HepG2 (cell line): ENCODE measurements around the gene PIP5K1C. TPM values are rescaled to one million over a fixed set of nuclear protein-coding genes. Genes with fewer than 3 reads are reported as not detected.

Experiments
- RFX5 ChIP-seq: IDR thresholded peaks from 2 replicates; pipeline ENCODE4 v1.6.1; 2011; ENCODE audit warnings: low read depth, low read length, improper control_type of control experiment
- ZKSCAN1 ChIP-seq: fragments of 150-350 bp; IDR thresholded peaks from 2 replicates; pipeline ENCODE4 v1.6.1; 2014; ENCODE audit warnings: low read length
- ZNF253 ChIP-seq: sonication (generic); formaldehyde crosslinking; IDR thresholded peaks from 2 replicates; pipeline ENCODE4 v1.8.0; 2022; ENCODE audit warnings: mild to moderate bottlenecking, missing genetic modification reagents, borderline replicate concordance
- ZNF354B ChIP-seq: sonication (generic); formaldehyde crosslinking; IDR thresholded peaks from 2 replicates; pipeline ENCODE4 v1.8.0; 2022; ENCODE audit warnings: mild to moderate bottlenecking, missing genetic modification reagents
- polyA plus RNA-seq, 8 experiments: library from polyadenylated mRNA; depleted of rRNA in 3 of 8; stranded (reverse) in 7 of 8; unstranded in 1 of 8; fragments of >200 nt; fragmentation: Illumina TruSeq in 4 of 8; extraction: Trizol in 4 of 8; gene quantifications; 2 replicates each; pipeline versions ENCODE4 v1.2.1 to v1.2.3, GENCODE V29; 2011 to 2016; ENCODE audit warnings: low read depth in 4 of 8, missing spikeins in 1 of 8, mixed read lengths in 1 of 8; ENCODE audit not compliant: insufficient read depth in 1 of 8
- total RNA-seq, 5 experiments: library from RNA; depleted of rRNA; stranded (reverse); fragments of >200 nt; fragmentation: Illumina TruSeq; extraction: Trizol; gene quantifications; 2 replicates each; pipeline ENCODE4 v1.2.3, GENCODE V29; 2016; ENCODE audit warnings: low read depth in 1 of 5
- TF ChIP-seq, protein P1 (sequence below), 2 experiments: sonication (generic) in 1 of 2; formaldehyde crosslinking in 1 of 2; IDR thresholded peaks; 2 replicates each; pipeline versions ENCODE4 v1.4.0 to v1.6.1; 2016 to 2020; ENCODE audit warnings: borderline replicate concordance in 1 of 2, low read depth in 1 of 2, mild to moderate bottlenecking in 1 of 2, missing genetic modification reagents in 1 of 2
- TF ChIP-seq, protein P2 (sequence below): sonication (generic); formaldehyde crosslinking; IDR thresholded peaks from 2 replicates; pipeline ENCODE4 v1.4.0; 2020; ENCODE audit warnings: missing genetic modification reagents
- TF ChIP-seq, protein P3 (sequence below): sonication (generic); formaldehyde crosslinking; IDR thresholded peaks from 2 replicates; pipeline ENCODE4 v1.4.0; 2020; ENCODE audit warnings: missing genetic modification reagents
- TF ChIP-seq, protein P4 (sequence below): sonication (generic); formaldehyde crosslinking; IDR thresholded peaks from 2 replicates; pipeline ENCODE4 v1.5.0; 2020; ENCODE audit warnings: mild to moderate bottlenecking, missing genetic modification reagents, borderline replicate concordance
- TF ChIP-seq, protein P5 (sequence below): sonication (generic); formaldehyde crosslinking; IDR thresholded peaks from 2 replicates; pipeline ENCODE4 v1.4.0; 2020; ENCODE audit warnings: missing genetic modification reagents

Gene PIP5K1C
- total and polyA plus RNA-seq, 2 of the 13 experiments (the other 11 are each of a cell fraction or from before 2014, with no cell fraction given) = 3.6 to 4.3 TPM

DNA sequence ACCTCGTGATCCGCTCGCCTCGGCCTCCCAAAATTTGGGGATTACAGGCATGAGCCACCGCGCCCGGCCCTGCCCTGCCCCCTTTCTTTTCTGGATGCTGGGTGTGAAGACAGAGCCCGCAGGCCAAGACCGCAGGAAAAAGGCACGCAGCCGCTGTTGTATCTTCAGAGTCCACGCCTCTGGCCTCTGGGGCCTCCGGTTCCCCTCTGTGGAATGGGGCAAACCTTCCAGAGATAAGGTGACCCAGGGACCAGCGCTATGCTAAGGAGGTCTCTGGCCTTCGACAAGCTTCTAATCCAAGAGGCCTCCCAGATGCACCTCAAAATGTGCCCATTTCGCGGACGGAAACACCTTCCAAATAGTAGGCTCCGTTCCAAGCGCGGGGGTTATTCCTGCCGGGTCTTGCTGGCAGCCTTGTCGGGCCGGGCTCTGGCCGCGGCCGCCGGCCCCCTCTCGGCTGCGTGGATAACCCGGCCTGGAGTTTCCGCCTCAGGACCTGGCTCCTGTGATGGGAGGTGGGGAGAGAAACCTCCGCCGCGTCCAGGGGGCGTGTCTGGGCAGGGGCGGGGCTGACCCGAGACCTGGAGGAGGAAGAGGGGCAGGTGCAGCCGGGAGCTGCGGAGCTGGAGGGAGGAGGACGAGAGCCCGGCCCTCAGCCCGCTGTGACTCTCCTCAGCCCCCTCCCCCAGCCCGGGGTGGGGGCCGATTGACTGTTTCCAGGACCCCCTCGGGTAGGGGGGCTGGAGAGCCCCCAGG, 21.0 kb upstream of the PIP5K1C start (continued):
- TF ChIP-seq, protein P1, sequence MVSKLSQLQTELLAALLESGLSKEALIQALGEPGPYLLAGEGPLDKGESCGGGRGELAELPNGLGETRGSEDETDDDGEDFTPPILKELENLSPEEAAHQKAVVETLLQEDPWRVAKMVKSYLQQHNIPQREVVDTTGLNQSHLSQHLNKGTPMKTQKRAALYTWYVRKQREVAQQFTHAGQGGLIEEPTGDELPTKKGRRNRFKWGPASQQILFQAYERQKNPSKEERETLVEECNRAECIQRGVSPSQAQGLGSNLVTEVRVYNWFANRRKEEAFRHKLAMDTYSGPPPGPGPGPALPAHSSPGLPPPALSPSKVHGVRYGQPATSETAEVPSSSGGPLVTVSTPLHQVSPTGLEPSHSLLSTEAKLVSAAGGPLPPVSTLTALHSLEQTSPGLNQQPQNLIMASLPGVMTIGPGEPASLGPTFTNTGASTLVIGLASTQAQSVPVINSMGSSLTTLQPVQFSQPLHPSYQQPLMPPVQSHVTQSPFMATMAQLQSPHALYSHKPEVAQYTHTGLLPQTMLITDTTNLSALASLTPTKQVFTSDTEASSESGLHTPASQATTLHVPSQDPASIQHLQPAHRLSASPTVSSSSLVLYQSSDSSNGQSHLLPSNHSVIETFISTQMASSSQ (IDR thresholded peaks at IDR 0.05; ENCODE audit: low read depth) = no peak
- TF ChIP-seq, protein P1 (CRISPR knock-in tag; IDR thresholded peaks at IDR 0.05; ENCODE audit: borderline replicate concordance) = peak; percentile 39; the same call in 1 of the 2 replicates
- 0 out of 2 replicates have a peak, but pooled peaks have one; percentile 40 for TF ChIP-seq ZNF253 (CRISPR knock-in tag)
- TF ChIP-seq, protein P2, sequence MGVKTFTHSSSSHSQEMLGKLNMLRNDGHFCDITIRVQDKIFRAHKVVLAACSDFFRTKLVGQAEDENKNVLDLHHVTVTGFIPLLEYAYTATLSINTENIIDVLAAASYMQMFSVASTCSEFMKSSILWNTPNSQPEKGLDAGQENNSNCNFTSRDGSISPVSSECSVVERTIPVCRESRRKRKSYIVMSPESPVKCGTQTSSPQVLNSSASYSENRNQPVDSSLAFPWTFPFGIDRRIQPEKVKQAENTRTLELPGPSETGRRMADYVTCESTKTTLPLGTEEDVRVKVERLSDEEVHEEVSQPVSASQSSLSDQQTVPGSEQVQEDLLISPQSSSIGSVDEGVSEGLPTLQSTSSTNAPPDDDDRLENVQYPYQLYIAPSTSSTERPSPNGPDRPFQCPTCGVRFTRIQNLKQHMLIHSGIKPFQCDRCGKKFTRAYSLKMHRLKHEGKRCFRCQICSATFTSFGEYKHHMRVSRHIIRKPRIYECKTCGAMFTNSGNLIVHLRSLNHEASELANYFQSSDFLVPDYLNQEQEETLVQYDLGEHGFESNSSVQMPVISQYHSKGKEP (CRISPR knock-in tag) = no peak
- peak; percentile 33; the same call in 1 of the 2 replicates for TF ChIP-seq RFX5
- TF ChIP-seq, protein P3, sequence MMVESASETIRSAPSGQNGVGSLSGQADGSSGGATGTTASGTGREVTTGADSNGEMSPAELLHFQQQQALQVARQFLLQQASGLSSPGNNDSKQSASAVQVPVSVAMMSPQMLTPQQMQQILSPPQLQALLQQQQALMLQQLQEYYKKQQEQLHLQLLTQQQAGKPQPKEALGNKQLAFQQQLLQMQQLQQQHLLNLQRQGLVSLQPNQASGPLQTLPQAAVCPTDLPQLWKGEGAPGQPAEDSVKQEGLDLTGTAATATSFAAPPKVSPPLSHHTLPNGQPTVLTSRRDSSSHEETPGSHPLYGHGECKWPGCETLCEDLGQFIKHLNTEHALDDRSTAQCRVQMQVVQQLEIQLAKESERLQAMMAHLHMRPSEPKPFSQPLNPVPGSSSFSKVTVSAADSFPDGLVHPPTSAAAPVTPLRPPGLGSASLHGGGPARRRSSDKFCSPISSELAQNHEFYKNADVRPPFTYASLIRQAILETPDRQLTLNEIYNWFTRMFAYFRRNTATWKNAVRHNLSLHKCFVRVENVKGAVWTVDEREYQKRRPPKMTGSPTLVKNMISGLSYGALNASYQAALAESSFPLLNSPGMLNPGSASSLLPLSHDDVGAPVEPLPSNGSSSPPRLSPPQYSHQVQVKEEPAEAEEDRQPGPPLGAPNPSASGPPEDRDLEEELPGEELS (CRISPR knock-in tag) = no peak
- TF ChIP-seq ZKSCAN1 = no peak; the same call in 1 of the 2 replicates
- TF ChIP-seq, protein P4, sequence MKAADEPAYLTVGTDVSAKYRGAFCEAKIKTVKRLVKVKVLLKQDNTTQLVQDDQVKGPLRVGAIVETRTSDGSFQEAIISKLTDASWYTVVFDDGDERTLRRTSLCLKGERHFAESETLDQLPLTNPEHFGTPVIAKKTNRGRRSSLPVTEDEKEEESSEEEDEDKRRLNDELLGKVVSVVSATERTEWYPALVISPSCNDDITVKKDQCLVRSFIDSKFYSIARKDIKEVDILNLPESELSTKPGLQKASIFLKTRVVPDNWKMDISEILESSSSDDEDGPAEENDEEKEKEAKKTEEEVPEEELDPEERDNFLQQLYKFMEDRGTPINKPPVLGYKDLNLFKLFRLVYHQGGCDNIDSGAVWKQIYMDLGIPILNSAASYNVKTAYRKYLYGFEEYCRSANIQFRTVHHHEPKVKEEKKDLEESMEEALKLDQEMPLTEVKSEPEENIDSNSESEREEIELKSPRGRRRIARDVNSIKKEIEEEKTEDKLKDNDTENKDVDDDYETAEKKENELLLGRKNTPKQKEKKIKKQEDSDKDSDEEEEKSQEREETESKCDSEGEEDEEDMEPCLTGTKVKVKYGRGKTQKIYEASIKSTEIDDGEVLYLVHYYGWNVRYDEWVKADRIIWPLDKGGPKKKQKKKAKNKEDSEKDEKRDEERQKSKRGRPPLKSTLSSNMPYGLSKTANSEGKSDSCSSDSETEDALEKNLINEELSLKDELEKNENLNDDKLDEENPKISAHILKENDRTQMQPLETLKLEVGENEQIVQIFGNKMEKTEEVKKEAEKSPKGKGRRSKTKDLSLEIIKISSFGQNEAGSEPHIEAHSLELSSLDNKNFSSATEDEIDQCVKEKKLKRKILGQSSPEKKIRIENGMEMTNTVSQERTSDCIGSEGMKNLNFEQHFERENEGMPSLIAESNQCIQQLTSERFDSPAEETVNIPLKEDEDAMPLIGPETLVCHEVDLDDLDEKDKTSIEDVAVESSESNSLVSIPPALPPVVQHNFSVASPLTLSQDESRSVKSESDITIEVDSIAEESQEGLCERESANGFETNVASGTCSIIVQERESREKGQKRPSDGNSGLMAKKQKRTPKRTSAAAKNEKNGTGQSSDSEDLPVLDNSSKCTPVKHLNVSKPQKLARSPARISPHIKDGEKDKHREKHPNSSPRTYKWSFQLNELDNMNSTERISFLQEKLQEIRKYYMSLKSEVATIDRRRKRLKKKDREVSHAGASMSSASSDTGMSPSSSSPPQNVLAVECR (CRISPR knock-in tag) = peak; percentile 38; the same call in 1 of the 2 replicates
- TF ChIP-seq, protein P5, sequence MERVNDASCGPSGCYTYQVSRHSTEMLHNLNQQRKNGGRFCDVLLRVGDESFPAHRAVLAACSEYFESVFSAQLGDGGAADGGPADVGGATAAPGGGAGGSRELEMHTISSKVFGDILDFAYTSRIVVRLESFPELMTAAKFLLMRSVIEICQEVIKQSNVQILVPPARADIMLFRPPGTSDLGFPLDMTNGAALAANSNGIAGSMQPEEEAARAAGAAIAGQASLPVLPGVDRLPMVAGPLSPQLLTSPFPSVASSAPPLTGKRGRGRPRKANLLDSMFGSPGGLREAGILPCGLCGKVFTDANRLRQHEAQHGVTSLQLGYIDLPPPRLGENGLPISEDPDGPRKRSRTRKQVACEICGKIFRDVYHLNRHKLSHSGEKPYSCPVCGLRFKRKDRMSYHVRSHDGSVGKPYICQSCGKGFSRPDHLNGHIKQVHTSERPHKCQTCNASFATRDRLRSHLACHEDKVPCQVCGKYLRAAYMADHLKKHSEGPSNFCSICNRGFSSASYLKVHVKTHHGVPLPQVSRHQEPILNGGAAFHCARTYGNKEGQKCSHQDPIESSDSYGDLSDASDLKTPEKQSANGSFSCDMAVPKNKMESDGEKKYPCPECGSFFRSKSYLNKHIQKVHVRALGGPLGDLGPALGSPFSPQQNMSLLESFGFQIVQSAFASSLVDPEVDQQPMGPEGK (CRISPR knock-in tag) = peak; percentile 58; the same call in 1 of the 2 replicates
- no peak for TF ChIP-seq ZNF354B (CRISPR knock-in tag)
